ENCODE measurements around the gene CRTC2. TPM values are rescaled to one million over a fixed set of nuclear protein-coding genes. Genes with fewer than 3 reads are reported as not detected.

Gene CRTC2
- total and polyA plus RNA-seq, 9 of the 15 experiments (the other 6 are each of a cell fraction or from before 2014, with no cell fraction given), result 2.7 to 26.4 (median 10.2) TPM

- TF ChIP-seq RB1 (IDR thresholded peaks at IDR 0.05; ENCODE audit: low read depth) (no peak), ETV5 (CRISPR knock-in tag; IDR thresholded peaks at IDR 0.05; ENCODE audit: low read depth) (peak; percentile 48; the same call in 1 of the 2 replicates), CREB5 (CRISPR knock-in tag; IDR thresholded peaks at IDR 0.05) (no peak), HMGXB4 (CRISPR knock-in tag; IDR thresholded peaks at IDR 0.05) (peak; percentile 27; the same call in 1 of the 2 replicates), KHSRP (IDR thresholded peaks at IDR 0.05) (no peak), ZNF197 (CRISPR knock-in tag; IDR thresholded peaks at IDR 0.05; ENCODE audit: low read depth) (0 out of 2 replicates have a peak, but pooled peaks have one; percentile 4)
Observed at GRCh38 chr1:153921803-153922075, 36.7 kb downstream of the CRTC2 start (continued).

- H3K4me3 ChIP-seq, result peak overlapping the region; percentile 86
- H3K4me2 ChIP-seq (ENCODE audit: insufficient read depth, low read length), result peak overlapping the region; percentile 99
- peak overlapping the region; percentile 56; the same call in 1 of the 2 replicates for H2AFZ ChIP-seq (ENCODE audit: low read depth, low read length)
- BruUV-seq (replicated peaks), result no TSS peak
- 3% methylated on average over 3 of the region's 3 CpGs for WGBS (ENCODE audit: insufficient coverage, low coverage, missing lambda C conversion rate)
- intact Hi-C loops (cut with micrococcal nuclease) (loop anchor here (5.0 kb wide), 3 partner anchors 39 to 124 kb away; no protein-coding TSS in a partner anchor), in situ Hi-C loops (cut with MboI) (no loop called here)
- H3K9me1 ChIP-seq (ENCODE audit: control insufficient read depth, insufficient read depth, low read length), result no peaks in the 10 kb centered on the region
- CTCF ChIA-PET (ENCODE audit: low intra/inter-chr PET ratio), result no interaction called here
- H3K9me3 ChIP-seq (replicated peaks; ENCODE audit: control insufficient read depth, insufficient read depth, low read depth, low read length), result no peaks in the 10 kb centered on the region
- POLR2A ChIA-PET, result interaction anchor here (0.7 to 2.4 kb wide), 9 partner anchors 10 to 69 kb away, joined by 3 to 12 read pairs (median 5); partner anchors contain the start of genes DENND4B and RPS27
- FAIRE-seq (peak; percentile 67), ATAC-seq (no peak), DNase-seq (ENCODE audit: extremely low read depth in 1 of 4, low spot score in 3 of 4) (peak in 2 of 4 experiments; percentile 5 to 51)
- H3K27me3 ChIP-seq (ENCODE audit: control insufficient read depth in 2 of 2, insufficient read depth in 2 of 2, low read length in 2 of 2), result no peaks in the 10 kb centered on the region
- peak overlapping the region; percentile 90 to 91; a peak in 3 of 4 replicates for H3K9ac ChIP-seq (ENCODE audit: insufficient read depth in 1 of 2, low read depth in 2 of 2, low read length in 2 of 2)
- peaks cover 60% of the 10 kb centered on the region for H3K79me2 ChIP-seq (ENCODE audit: control insufficient read depth, insufficient read depth, low read length)
- H3K4me1 ChIP-seq (replicated peaks in 1 of 2; ENCODE audit: control insufficient read depth in 2 of 2, insufficient read depth in 2 of 2, low read length in 2 of 2), result peaks cover 9 to 30% of the 10 kb centered on the region in 2 experiments
- H3K36me3 ChIP-seq (ENCODE audit: control insufficient read depth, insufficient read depth, low read length), result peaks cover 28% of the 10 kb centered on the region; the same call in 2 of the 3 replicates
- peak overlapping the region; percentile 98 for H3K27ac ChIP-seq (ENCODE audit: extremely low read depth, low read depth, low read length)
- H4K20me1 ChIP-seq (replicated peaks; ENCODE audit: control insufficient read depth, insufficient read depth, low read length), result peaks cover 21% of the 10 kb centered on the region
- TF ChIP-seq ZNF12 (CRISPR knock-in tag; IDR thresholded peaks at IDR 0.05) (no peak), ASH1L (IDR thresholded peaks at IDR 0.05; ENCODE audit: borderline replicate concordance, low read depth, partially characterized antibody) (no peak), SAP30 (IDR thresholded peaks at IDR 0.05; ENCODE audit: borderline replicate concordance, insufficient read depth, low read depth, low read length, poor library complexity, severe bottlenecking) (peak; percentile 20), CBFA2T2 (conservative IDR thresholded peaks at IDR 0.05) (no peak), MYNN (IDR thresholded peaks at IDR 0.05) (no peak), MYNN (CRISPR knock-in tag; IDR thresholded peaks at IDR 0.05) (no peak), ARNT (IDR thresholded peaks at IDR 0.05) (0 out of 4 replicates have a peak, but pooled peaks of 1 of the 2 experiments have one; percentile 36), CBX1 (IDR thresholded peaks at IDR 0.05; ENCODE audit: low read depth) (no peak), ZNF589 (CRISPR knock-in tag; IDR thresholded peaks at IDR 0.05; ENCODE audit: low read depth) (no peak), KLF1 (tag; IDR thresholded peaks at IDR 0.05) (no peak), KLF13 (tag; IDR thresholded peaks at IDR 0.05; ENCODE audit: borderline replicate concordance, low read depth) (no peak), SP1 (CRISPR knock-in tag; IDR thresholded peaks at IDR 0.05) (no peak)
Observed at GRCh38 chr1:153921080-153921802, 37.2 kb downstream of the CRTC2 start.

All from K562 (cell line).